Measurements from ENCODE around the gene KRT26. TPM values are rescaled to one million over a fixed set of nuclear protein-coding genes. Genes with fewer than 3 reads are reported as not detected.

Gene KRT26
- total RNA-seq, 1 experiment from 2014 or later, result not detected

- H4K91ac ChIP-seq (ENCODE audit: insufficient read length, low read depth, low read length), result no peak overlapping the region
- no peak overlapping the region for H3T11ph ChIP-seq (ENCODE audit: low read length)
- H3K18ac ChIP-seq (ENCODE audit: insufficient read length, low read depth, low read length), result no peak overlapping the region
- no peaks in the 10 kb centered on the region for H3K9me3 ChIP-seq (ENCODE audit: control insufficient read depth, low read depth, low read length)
- H2BK12ac ChIP-seq (ENCODE audit: insufficient read length, low read depth, low read length), result no peak overlapping the region
- no peak overlapping the region for H2BK20ac ChIP-seq (ENCODE audit: low read depth, low read length, poor library complexity, severe bottlenecking)
- H3K23me2 ChIP-seq (ENCODE audit: insufficient read length, low read depth, low read length, poor library complexity, severe bottlenecking), result peaks cover 3% of the 10 kb centered on the region
- no peak overlapping the region for H3K9ac ChIP-seq (ENCODE audit: extremely low read depth, insufficient read length, low read length)
- no peak overlapping the region for H3K27ac Mint-ChIP-seq
- no peaks in the 10 kb centered on the region for H3K79me1 ChIP-seq (ENCODE audit: insufficient read depth, low read depth, low read length, poor library complexity, severe bottlenecking)
- H3K4me2 ChIP-seq (ENCODE audit: insufficient read depth, insufficient read length, low read length), result no peak overlapping the region
- no peak overlapping the region for H4K8ac ChIP-seq (replicated peaks; ENCODE audit: insufficient read length, low read depth, low read length)
- H2AK5ac ChIP-seq (ENCODE audit: insufficient read length, low read length), result no peak overlapping the region
- no peak overlapping the region for H3K56ac ChIP-seq (ENCODE audit: insufficient read length, low read depth, low read length)
- H3K27me3 Mint-ChIP-seq (ENCODE audit: low read depth), result peaks cover 79% of the 10 kb centered on the region
- no peak overlapping the region for H3K4me3 Mint-ChIP-seq
- H4K5ac ChIP-seq (ENCODE audit: insufficient read length, low read depth, low read length), result no peak overlapping the region
- H3K9me3 Mint-ChIP-seq, result no peaks in the 10 kb centered on the region
- TF ChIP-seq CTCF (conservative IDR thresholded peaks at IDR 0.05), result no peak
- no peak overlapping the region for H3K4ac ChIP-seq (ENCODE audit: low read depth, low read length)
- H2AFZ ChIP-seq (ENCODE audit: low read length), result no peak overlapping the region
- H2BK120ac ChIP-seq (ENCODE audit: low read depth, low read length, poor library complexity, severe bottlenecking), result no peak overlapping the region
- H2BK15ac ChIP-seq (ENCODE audit: low read depth, low read length), result no peak overlapping the region
- H3K27ac ChIP-seq (ENCODE audit: insufficient read length, low read depth, low read length), result no peak overlapping the region
- DNase-seq, result no peak
- H2BK5ac ChIP-seq (ENCODE audit: insufficient read length, low read length), result no peak overlapping the region
- H3K4me1 ChIP-seq (ENCODE audit: insufficient read depth, low read length), result no peaks in the 10 kb centered on the region
- H3K4me1 Mint-ChIP-seq, result peaks cover 0 to 8% of the 10 kb centered on the region in 2 experiments; a peak in 1 of 4 replicates
- H3K23ac ChIP-seq (ENCODE audit: insufficient read length, low read depth, low read length), result no peak overlapping the region
- H3K36me3 Mint-ChIP-seq (ENCODE audit: insufficient read depth in 1 of 3, low read depth in 3 of 3), result peaks cover 0 to 13% (median 10%) of the 10 kb centered on the region in 3 experiments; a peak in 5 of 7 replicates
- H3K79me2 ChIP-seq (ENCODE audit: insufficient read depth, low read length), result no peaks in the 10 kb centered on the region
- H3K14ac ChIP-seq (ENCODE audit: insufficient read depth, low read length), result no peak overlapping the region
- H4K20me1 ChIP-seq (ENCODE audit: control insufficient read depth, insufficient read depth, insufficient read length), result no peaks in the 10 kb centered on the region
- no peaks in the 10 kb centered on the region for H3K27me3 ChIP-seq (ENCODE audit: insufficient read depth, low read length)
These were observed 49.5 kb upstream of the KRT26 start for GRCh38 chr17:40821536-40821935.
